ENCODE data around the gene SEC23B. TPM values are rescaled to one million over a fixed set of nuclear protein-coding genes. Genes with fewer than 3 reads are reported as not detected.
"Not testable (repeated sequence)": the region's sequence is repeated elsewhere in the genome, so short reads cannot be mapped to it uniquely, and the experiment has no call there.

SEC23B gene
- total RNA-seq, 2 donors from 2014 or later: 56.5 to 77.8 TPM

- intact Hi-C loops (cut with DNase I): no loop called here
- TF ChIP-seq CTCF (IDR thresholded peaks at IDR 0.05): no peak
- Histone ChIP-seq H3K27me3 (no peaks in the 10 kb centered on the region), H3K4me1 (peaks cover under 1% of the 10 kb centered on the region), H3K36me3 (no peaks in the 10 kb centered on the region), H3K9ac (ENCODE audit: low read depth in 2 of 2, low read length in 2 of 2) (no peak overlapping the region), H3K27ac (no peak overlapping the region), H3K9me3 (no peaks in the 10 kb centered on the region), H3K4me3 (no peak overlapping the region)
- no peak for DNase-seq
Observed at GRCh38 chr20:18514127-18514526, 6.4 kb downstream of the SEC23B start.

- Histone ChIP-seq H3K4me3 (no peak overlapping the region), H3K36me3 (no peaks in the 10 kb centered on the region), H3K4me1 (no peaks in the 10 kb centered on the region), H3K9ac (ENCODE audit: low read depth in 2 of 2, low read length in 2 of 2) (no peak overlapping the region), H3K27ac (no peak overlapping the region), H3K9me3 (no peaks in the 10 kb centered on the region), H3K27me3 (no peaks in the 10 kb centered on the region)
- intact Hi-C loops (cut with DNase I): no loop called here
- no peak for TF ChIP-seq CTCF (IDR thresholded peaks at IDR 0.05)
- DNase-seq: no peak
Observed at GRCh38 chr20:18515973-18516372, 8.2 kb downstream of the SEC23B start.

GRCh38 chr20:18522066-18522465, 14.3 kb downstream of the SEC23B start:
- peaks cover 21% of the 10 kb centered on the region for H3K36me3 ChIP-seq
- H3K9ac ChIP-seq (ENCODE audit: low read depth in 2 of 2, low read length in 2 of 2); intact Hi-C loops (cut with DNase I); H3K9me3 ChIP-seq; H3K27ac ChIP-seq; H3K4me1 ChIP-seq; H3K27me3 ChIP-seq; DNase-seq; H3K4me3 ChIP-seq: not testable (repeated sequence)

- DNase-seq: no peak
- Histone ChIP-seq H3K27ac (no peak overlapping the region), H3K9ac (ENCODE audit: low read depth in 2 of 2, low read length in 2 of 2) (no peak overlapping the region), H3K36me3 (peaks cover 21% of the 10 kb centered on the region), H3K4me1 (no peaks in the 10 kb centered on the region), H3K9me3 (no peaks in the 10 kb centered on the region), H3K4me3 (no peak overlapping the region), H3K27me3 (no peaks in the 10 kb centered on the region)
- TF ChIP-seq CTCF (IDR thresholded peaks at IDR 0.05): no peak
- intact Hi-C loops (cut with DNase I): no loop called here
Observed at GRCh38 chr20:18523066-18523465, 15.3 kb downstream of the SEC23B start.

GRCh38 chr20:18524646-18525045, 16.9 kb downstream of the SEC23B start:
- no peak overlapping the region for H3K9ac ChIP-seq (ENCODE audit: low read depth in 2 of 2, low read length in 2 of 2)
- TF ChIP-seq CTCF (IDR thresholded peaks at IDR 0.05): no peak
- no peaks in the 10 kb centered on the region for H3K4me1 ChIP-seq
- H3K27me3 ChIP-seq: no peaks in the 10 kb centered on the region
- no peaks in the 10 kb centered on the region for H3K9me3 ChIP-seq
- intact Hi-C loops (cut with DNase I): no loop called here
- H3K27ac ChIP-seq: no peak overlapping the region
- no peak overlapping the region for H3K4me3 ChIP-seq
- H3K36me3 ChIP-seq: peaks cover 21% of the 10 kb centered on the region
- no peak for DNase-seq

- H3K36me3 ChIP-seq: peaks cover 29% of the 10 kb centered on the region
- H3K4me1 ChIP-seq; DNase-seq; H3K9ac ChIP-seq (ENCODE audit: low read depth in 2 of 2, low read length in 2 of 2); H3K4me3 ChIP-seq; H3K27me3 ChIP-seq; H3K9me3 ChIP-seq; H3K27ac ChIP-seq; intact Hi-C loops (cut with DNase I): not testable (repeated sequence)
Observed at GRCh38 chr20:18526761-18527160, 19.0 kb downstream of the SEC23B start.

- no peak overlapping the region for H3K4me3 ChIP-seq
- no peaks in the 10 kb centered on the region for H3K4me1 ChIP-seq
- intact Hi-C loops (cut with DNase I): no loop called here
- TF ChIP-seq CTCF (IDR thresholded peaks at IDR 0.05): no peak
- no peaks in the 10 kb centered on the region for H3K9me3 ChIP-seq
- no peak for DNase-seq
- no peak overlapping the region for H3K27ac ChIP-seq
- no peaks in the 10 kb centered on the region for H3K27me3 ChIP-seq
- peaks cover 29% of the 10 kb centered on the region for H3K36me3 ChIP-seq
- no peak overlapping the region for H3K9ac ChIP-seq (ENCODE audit: low read depth in 2 of 2, low read length in 2 of 2)
Observed at GRCh38 chr20:18527339-18527738, 19.6 kb downstream of the SEC23B start.

All from colonic mucosa (tissue), 4 donors.